Measurements from ENCODE around the gene DEPDC5. TPM values are rescaled to one million over a fixed set of nuclear protein-coding genes. Genes with fewer than 3 reads are reported as not detected.

Gene DEPDC5
- total and polyA plus RNA-seq, 2 of the 8 experiments (the other 6 are each of a cell fraction or from before 2014, with no cell fraction given), result 18.3 to 26.5 TPM

- Histone ChIP-seq H4K8ac (ENCODE audit: extremely low read depth, insufficient read depth, low read length) (no peak overlapping the region), H2AK5ac (ENCODE audit: low read depth, low read length) (no peak overlapping the region), H2BK15ac (ENCODE audit: low read length) (no peak overlapping the region), H2BK20ac (ENCODE audit: low read length) (no peak overlapping the region), H3K23ac (ENCODE audit: insufficient read length) (no peak overlapping the region), H3K4me3 (ENCODE audit: extremely low read depth in 1 of 4, insufficient read depth in 2 of 4, low read depth in 3 of 4, low read length in 4 of 4) (no peak overlapping the region), H3K79me1 (ENCODE audit: low read depth, low read length) (no peaks in the 10 kb centered on the region), H3K27me3 (replicated peaks in 1 of 4; ENCODE audit: control insufficient read depth in 3 of 4, extremely low read depth in 1 of 4, insufficient read depth in 3 of 4, low read length in 3 of 4) (no peaks in the 10 kb centered on the region), H3K27ac (ENCODE audit: low read depth, low read length) (no peak overlapping the region), H3K56ac (replicated peaks; ENCODE audit: insufficient read length, low read depth, low read length) (no peak overlapping the region), H3K79me2 (ENCODE audit: control insufficient read depth in 1 of 2, insufficient read depth in 2 of 2, low read length in 2 of 2) (no peaks in the 10 kb centered on the region), H3K23me2 (ENCODE audit: low read depth, low read length) (no peaks in the 10 kb centered on the region), H3K4me2 (ENCODE audit: insufficient read depth in 1 of 2, low read depth in 2 of 2, low read length in 2 of 2) (peak overlapping the region in 1 of 2 experiments; percentile 14; a peak in 1 of 4 replicates), H3K9ac (replicated peaks in 1 of 4; ENCODE audit: extremely low read depth in 1 of 4, low read depth in 3 of 4, low read length in 3 of 4) (no peak overlapping the region), H2BK120ac (replicated peaks; ENCODE audit: low read depth, low read length) (no peak overlapping the region), H4K91ac (replicated peaks; ENCODE audit: insufficient read length, low read length) (no peak overlapping the region), H3K9me3 (ENCODE audit: insufficient read depth in 2 of 2, low read depth in 1 of 2, low read length in 1 of 2) (no peaks in the 10 kb centered on the region), H2AFZ (ENCODE audit: low read length) (no peak overlapping the region), H3K36me3 (ENCODE audit: control insufficient read depth in 2 of 4, insufficient read depth in 4 of 4, low read length in 3 of 4) (peaks cover 0 to 6% (median under 1%) of the 10 kb centered on the region in 4 experiments; a peak in 2 of 8 replicates), H3K18ac (ENCODE audit: extremely low read depth, low read length) (no peak overlapping the region), H2BK12ac (ENCODE audit: low read depth, low read length) (no peak overlapping the region), H2BK5ac (ENCODE audit: low read depth, low read length) (no peak overlapping the region), H4K20me1 (replicated peaks in 1 of 2; ENCODE audit: control insufficient read depth in 1 of 2, insufficient read depth in 2 of 2, low read length in 2 of 2) (no peaks in the 10 kb centered on the region), H3K4me1 (replicated peaks in 1 of 4; ENCODE audit: control insufficient read depth in 3 of 4, insufficient read depth in 4 of 4, low read length in 3 of 4) (peaks cover 0 to 8% (median 3%) of the 10 kb centered on the region in 4 experiments; a peak in 2 of 7 replicates), H3K4ac (replicated peaks; ENCODE audit: insufficient read length, low read depth, low read length) (no peak overlapping the region), H3K14ac (ENCODE audit: insufficient read length) (no peak overlapping the region), H4K5ac (ENCODE audit: insufficient read length, low read depth, low read length) (no peak overlapping the region)
- 76% methylated on average over 5 of the region's 5 CpGs; no CpG with 5 or more reads in 1 of the 2 experiments for WGBS, 2 experiments (ENCODE audit: extremely low coverage in 1 of 2, insufficient coverage in 1 of 2, insufficient read length in 1 of 2, insufficient replicate concordance in 2 of 2, low coverage in 1 of 2, low lambda C conversion rate in 2 of 2, missing lambda C conversion rate in 1 of 2)
- TF ChIP-seq ATF2 (IDR thresholded peaks at IDR 0.05; ENCODE audit: low read length), result no peak
- no peak for TF ChIP-seq MAX (IDR thresholded peaks at IDR 0.05)
- TF ChIP-seq CEBPB (IDR thresholded peaks at IDR 0.05; ENCODE audit: low read depth, low read length), result 0 out of 2 replicates have a peak, but pooled peaks have one; percentile 43
- no peak for TF ChIP-seq TAF1 (IDR thresholded peaks at IDR 0.05; ENCODE audit: low read depth, low read length)
- ChIA-PET CTCF (ENCODE audit: partially characterized antibody) (interaction anchor here (0.9 to 1.7 kb wide), 5 partner anchors 9 to 79 kb away, joined by 3 to 6 read pairs (median 5); no protein-coding TSS in a partner anchor), POLR2A (ENCODE audit: partially characterized antibody) (interaction anchor here (1.4 kb wide), 1 partner anchor 27 kb away, joined by 3 read pairs; no protein-coding TSS in a partner anchor)
- DNase-seq (ENCODE audit: low read depth in 1 of 2, low spot score in 2 of 2) (no peak), FAIRE-seq (peak; percentile 52)
Observed at GRCh38 chr22:31891366-31892079, 137.7 kb downstream of the DEPDC5 start.
